NCI-H2107 treated with DMSO at 0.1 percent for 48 hours (cell line): ENCODE measurements around the gene MUC20.
"Not testable (repeated sequence)": the region's sequence is repeated elsewhere in the genome, so short reads cannot be mapped to it uniquely, and the experiment has no call there.

Experiments
- DNase-seq: peaks from one replicate; lab custom pipeline; 2025; ENCODE audit not compliant: unreplicated experiment; lab: John Stamatoyannopoulos, UW

The MUC20 gene

GRCh38 chr3:195720831-195721506, at the start of gene MUC20:
Gene MUC20, plus strand, starts transcription at chr3:195720978. Its CDS starts 30 bp downstream, at chr3:195721008.
- not testable (repeated sequence) for DNase-seq

DNA sequence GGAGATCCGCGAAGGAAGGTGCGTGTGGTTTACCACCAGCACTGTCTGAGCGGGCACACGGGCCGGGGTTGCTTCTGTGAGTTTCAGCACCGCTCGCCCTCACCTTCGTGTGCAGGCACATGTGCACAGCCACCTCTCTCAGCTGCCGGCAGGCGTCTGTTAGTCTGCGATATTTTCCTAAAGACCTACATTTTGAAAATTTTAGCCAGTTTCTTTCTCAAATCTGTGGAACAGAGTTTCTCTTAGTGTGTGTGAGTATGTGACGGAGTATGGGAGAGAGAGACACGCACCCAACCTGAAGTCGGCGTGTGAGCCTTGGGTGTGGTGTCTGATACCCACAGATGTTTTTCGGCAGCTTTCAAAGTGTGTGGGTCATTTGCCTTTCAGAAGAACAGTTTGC, 49.5 kb upstream of the MUC20 start:
- not testable (repeated sequence) for DNase-seq

DNA sequence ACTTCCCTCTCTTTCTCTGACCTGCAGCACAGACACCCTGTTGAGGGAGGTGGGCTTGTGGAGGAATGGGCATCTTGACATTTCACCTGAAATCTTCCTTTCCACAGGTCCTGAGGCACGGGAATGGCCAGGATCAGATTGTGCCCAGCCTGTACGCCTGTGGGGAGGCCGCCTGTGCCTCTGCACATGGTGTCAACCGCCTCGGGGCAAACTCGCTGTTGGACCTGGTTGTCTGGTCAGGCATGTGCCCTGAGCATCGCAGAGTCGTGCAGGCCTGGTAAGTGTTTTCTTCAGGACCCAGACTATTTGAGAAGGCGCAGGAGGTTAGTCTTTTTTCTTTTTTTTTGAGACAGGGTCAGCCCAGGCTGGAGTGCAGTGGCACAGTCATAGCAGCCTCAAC, 47.1 kb upstream of the MUC20 start:
- not testable (repeated sequence) for DNase-seq

DNA sequence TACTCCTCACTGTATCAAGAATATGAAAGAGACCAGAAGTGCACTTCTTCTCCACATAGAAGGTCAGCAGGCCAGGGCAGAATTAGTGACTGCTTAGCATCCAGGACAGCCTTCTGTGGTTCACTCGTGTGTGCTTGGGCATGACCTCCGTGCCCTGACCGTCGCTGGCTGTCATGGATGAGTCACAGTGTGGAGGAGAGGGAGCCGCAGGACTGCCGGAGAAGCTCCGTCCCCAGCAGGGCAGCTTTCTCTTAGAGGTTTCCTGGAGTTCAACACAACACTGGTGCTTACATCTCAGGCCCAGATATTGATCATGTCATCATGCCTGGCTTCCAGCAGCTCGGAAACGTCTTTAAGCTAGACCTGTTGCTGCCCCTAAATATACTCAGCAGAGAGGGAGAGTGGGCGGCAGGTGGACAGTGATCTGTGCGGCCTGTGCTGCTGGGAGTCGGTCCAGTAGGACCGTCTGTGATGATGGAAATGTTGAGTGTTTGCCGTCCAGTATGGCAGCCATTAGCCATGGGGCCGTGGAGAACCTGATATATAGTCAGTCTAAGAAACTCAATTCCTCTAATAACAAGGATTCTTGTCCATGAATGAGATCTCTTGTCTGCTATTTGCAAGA, 42.3 kb upstream of the MUC20 start:
- not testable (repeated sequence) for DNase-seq

- DNase-seq, result not testable (repeated sequence)
Measured at GRCh38 chr3:195680690-195681089, 40.1 kb upstream of the MUC20 start.

GRCh38 chr3:195681458-195682103, 39.2 kb upstream of the MUC20 start:
- not testable (repeated sequence) for DNase-seq

GRCh38 chr3:195682104-195682742, 38.6 kb upstream of the MUC20 start:
- not testable (repeated sequence) for DNase-seq

- not testable (repeated sequence) for DNase-seq
Measured at GRCh38 chr3:195683722-195684526, 36.9 kb upstream of the MUC20 start.

DNA sequence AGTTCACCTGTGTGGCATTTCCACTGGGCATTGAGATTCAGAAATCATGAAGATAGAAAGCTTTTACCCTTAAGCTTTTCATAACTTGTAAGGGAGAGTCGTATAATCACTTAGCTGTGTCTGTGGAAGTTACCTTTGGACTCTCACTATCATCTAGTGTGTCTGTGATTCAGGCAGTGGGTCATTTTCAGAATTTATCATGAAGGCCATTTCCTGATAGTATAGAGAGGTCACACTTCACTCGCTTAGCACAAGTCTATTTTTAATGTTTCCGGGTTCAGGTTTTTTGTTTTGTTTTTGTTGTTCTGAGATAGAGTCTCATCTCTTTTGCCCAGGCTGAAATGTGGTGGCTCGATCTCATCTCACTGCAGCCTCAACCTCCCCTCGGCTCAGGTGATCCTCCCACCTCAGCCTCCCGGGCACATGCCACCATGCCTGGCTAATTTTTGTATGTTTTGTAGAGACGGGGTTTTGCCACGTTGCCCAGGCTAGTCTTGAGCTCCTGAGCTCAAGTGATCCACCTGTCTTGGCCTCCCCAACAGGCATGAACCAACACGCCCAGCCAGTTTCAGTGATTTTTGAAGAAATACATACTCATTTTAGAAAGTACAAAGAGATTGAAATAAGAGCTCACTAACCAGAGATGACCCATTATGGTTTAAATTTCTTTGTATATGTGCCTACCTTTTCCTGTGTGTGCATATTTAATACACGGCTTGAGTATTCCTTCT, 36.1 kb upstream of the MUC20 start:
- not testable (repeated sequence) for DNase-seq

DNA sequence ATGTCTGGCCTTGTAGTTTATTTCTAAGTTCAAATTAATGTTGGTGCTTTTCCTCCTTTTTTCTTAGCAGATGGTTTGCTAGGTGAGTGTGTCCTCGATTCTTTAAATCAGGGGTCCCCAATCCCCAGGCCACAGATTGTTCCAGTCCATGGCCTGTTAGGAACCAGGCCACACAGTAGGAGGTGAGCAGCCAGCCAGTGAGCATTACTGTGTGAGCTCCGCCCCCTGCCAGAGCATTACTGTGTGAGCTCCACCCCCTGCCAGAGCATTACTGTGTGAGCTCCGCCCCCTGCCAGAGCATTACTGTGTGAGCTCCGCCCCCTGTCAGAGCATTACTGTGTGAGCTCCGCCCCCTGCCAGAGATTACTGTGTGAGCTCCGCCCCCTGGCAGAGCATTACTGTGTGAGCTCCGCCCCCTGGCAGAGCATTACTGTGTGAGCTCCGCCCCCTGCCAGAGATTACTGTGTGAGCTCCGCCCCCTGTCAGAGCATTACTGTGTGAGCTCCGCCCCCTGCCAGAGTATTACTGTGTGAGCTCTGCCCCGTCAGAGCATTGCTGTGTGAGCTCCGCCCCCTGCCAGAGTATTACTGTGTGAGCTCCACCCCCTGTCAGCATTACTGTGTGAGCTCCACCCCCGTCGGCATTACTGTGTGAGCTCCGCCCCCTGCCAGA, 34.1 kb upstream of the MUC20 start:
- not testable (repeated sequence) for DNase-seq

DNA sequence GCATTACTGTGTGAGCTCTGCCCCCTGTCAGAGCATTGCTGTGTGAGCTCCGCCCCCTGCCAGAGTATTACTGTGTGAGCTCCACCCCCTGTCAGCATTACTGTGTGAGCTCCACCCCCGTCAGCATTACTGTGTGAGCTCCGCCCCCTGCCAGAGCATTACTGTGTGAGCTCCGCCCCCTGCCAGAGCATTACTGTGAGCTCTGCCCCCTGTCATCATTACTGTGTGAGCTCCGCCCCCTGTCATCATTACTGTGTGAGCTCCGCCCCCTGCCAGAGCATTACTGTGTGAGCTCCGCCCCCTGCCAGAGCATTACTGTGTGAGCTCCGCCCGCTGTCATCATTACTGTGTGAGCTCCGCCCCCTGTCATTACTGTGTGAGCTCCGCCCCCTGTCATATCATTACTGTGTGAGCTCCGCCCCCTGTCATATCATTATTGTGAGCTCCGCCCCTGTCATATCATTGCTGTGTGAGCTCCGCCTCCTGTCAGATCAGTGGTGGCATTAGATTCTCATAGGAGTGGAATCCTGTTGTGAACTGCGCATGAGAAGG, 33.5 kb upstream of the MUC20 start:
- not testable (repeated sequence) for DNase-seq

DNA sequence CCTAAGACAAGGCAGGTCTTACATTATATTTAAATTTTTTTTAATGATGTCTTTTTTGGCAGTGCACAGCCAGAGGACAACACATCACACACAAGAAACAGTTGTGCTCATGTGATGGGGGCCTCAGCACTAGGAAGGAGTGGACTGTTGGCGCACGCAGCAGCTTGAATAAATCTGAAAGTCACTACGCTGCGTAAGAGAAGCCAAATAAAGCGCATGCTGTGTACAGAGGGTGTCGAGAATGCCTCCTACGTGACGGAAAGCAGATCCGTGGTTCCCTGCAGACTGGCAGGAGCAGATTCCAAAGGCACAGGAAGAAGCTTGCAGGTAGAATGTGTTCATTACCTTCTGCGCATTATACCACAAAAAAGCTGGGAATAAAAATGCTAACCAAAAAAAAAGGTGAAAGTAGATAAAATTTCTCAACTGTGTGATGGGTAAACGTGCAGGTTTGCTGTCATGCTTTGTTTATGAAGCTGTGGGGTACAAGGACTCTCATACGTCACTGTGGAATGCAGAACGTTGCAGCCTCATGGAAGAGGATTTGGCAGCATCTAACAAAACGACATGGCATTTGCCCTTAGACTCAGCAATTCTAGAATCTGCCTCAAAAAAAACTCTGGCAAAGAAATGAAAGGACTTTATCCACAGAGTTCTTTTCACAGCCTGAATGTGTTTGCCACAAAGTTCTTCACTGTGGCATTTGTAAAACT, 32.2 kb upstream of the MUC20 start:
- not testable (repeated sequence) for DNase-seq

DNA sequence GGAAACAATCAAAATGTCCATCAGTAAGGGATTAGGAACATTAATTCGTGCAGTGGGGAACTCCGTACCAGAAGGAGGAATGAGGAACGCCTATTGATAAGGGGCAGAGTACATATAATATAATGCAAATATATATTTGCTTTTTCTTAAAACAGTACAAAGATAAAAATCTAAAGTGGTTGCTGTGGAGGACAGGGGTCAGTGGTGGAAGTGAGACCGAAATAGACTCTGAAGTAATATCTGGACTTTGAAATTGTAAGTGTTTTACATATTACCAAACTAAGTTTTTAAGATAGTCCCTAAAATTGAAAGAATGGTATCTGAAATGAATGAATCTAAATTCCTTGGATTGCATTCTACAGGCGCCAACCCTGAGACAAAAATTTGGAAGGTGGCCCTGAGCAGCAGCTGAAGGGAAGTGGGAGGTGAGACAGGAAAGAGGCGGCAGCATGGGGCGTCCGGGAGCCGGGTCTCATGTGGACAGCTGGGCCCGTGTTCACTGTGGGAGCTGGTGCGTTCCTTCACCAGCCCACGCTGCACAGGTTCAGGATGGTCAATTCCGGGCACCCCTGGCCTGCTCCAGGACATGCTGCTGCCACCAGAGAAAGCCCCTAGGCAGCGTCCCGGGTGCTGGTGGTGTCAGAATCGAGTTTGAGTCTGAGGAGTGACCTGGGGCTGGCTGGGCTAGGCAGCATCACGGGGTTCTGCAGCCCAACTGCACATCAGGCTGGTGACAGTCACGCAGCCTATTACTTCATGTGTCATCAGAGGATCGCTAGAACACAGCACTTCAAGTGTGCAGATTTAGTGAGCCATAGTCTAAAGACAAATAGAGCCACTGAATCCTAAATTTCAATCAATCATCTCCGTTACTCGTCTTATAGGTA, 31.4 kb upstream of the MUC20 start:
- not testable (repeated sequence) for DNase-seq

GRCh38 chr3:195690951-195691350, 29.8 kb upstream of the MUC20 start:
- no peak for DNase-seq

GRCh38 chr3:195691596-195692353, 29.0 kb upstream of the MUC20 start:
- DNase-seq, result not testable (repeated sequence)

DNA sequence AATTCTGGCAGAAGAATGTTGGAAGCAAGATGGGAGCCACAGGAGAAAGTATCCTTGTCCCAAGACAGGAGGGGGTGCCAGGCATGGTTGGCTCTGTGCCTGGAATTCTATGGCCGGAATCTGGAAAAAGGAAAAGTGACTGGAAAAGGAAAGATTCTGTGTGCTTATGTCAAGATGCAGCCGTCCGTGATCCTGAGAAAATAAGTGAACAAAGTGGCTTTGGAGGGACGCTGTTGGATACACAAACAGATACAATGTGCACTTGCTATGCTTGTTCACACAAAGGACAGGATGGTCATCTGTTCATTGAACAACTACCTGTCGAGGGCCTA, 28.5 kb upstream of the MUC20 start:
- no peak for DNase-seq

- DNase-seq, result no peak
Measured at GRCh38 chr3:195692781-195693427, 27.9 kb upstream of the MUC20 start.
